DMS153 treated with DMSO at 0.1 percent for 48 hours (cell line): Measurements from ENCODE around the gene SPON1.
"Not testable (repeated sequence)": the region's sequence is repeated elsewhere in the genome, so short reads cannot be mapped to it uniquely, and the experiment has no call there.

Source experiments
- DNase-seq: peaks from one replicate; lab custom pipeline; 2025; ENCODE audit not compliant: unreplicated experiment; lab: John Stamatoyannopoulos, UW

The SPON1 gene

GRCh38 chr11:14237444-14237961, 275.0 kb downstream of the SPON1 start:
- DNase-seq: no peak

- DNase-seq: no peak
These were observed 277.7 kb downstream of the SPON1 start for GRCh38 chr11:14240221-14240620.

- DNase-seq: no peak
These were observed 278.4 kb downstream of the SPON1 start for GRCh38 chr11:14240951-14241350.

- DNase-seq: no peak
These were observed 279.7 kb downstream of the SPON1 start for GRCh38 chr11:14242187-14242586.

GRCh38 chr11:14242733-14243132, 280.2 kb downstream of the SPON1 start:
- no peak for DNase-seq

GRCh38 chr11:14244926-14245325, 282.4 kb downstream of the SPON1 start:
- DNase-seq: no peak

GRCh38 chr11:14245444-14245843, 282.9 kb downstream of the SPON1 start:
- DNase-seq: no peak

GRCh38 chr11:14248580-14248981, 286.1 kb downstream of the SPON1 start:
- DNase-seq: no peak

- peak; percentile 14 for DNase-seq
These were observed 286.8 kb downstream of the SPON1 start for GRCh38 chr11:14249121-14249963.

GRCh38 chr11:14251754-14252153, 289.2 kb downstream of the SPON1 start:
- no peak for DNase-seq

- DNase-seq: not testable (repeated sequence)
These were observed 290.0 kb downstream of the SPON1 start for GRCh38 chr11:14252501-14252900.

GRCh38 chr11:14253421-14253820, 290.9 kb downstream of the SPON1 start:
- no peak for DNase-seq

- DNase-seq: no peak
These were observed 291.3 kb downstream of the SPON1 start for GRCh38 chr11:14253840-14254239.

GRCh38 chr11:14254533-14255237, 292.2 kb downstream of the SPON1 start:
- DNase-seq: no peak

- no peak for DNase-seq
These were observed 292.7 kb downstream of the SPON1 start for GRCh38 chr11:14255238-14255534.

- no peak for DNase-seq
These were observed 295.9 kb downstream of the SPON1 start for GRCh38 chr11:14258221-14258935.

- no peak for DNase-seq
These were observed 296.8 kb downstream of the SPON1 start for GRCh38 chr11:14259186-14259784.

- no peak for DNase-seq
These were observed 297.4 kb downstream of the SPON1 start for GRCh38 chr11:14259878-14260277.

GRCh38 chr11:14261066-14261465, 298.5 kb downstream of the SPON1 start:
- no peak for DNase-seq

GRCh38 chr11:14262271-14262846, 299.8 kb downstream of the SPON1 start:
- DNase-seq: no peak

GRCh38 chr11:14264966-14265365, 302.4 kb downstream of the SPON1 start:
- DNase-seq: no peak
